HepG2 (cell line): Measurements from ENCODE around the gene CNTD1. TPM values are rescaled to one million over a fixed set of nuclear protein-coding genes. Genes with fewer than 3 reads are reported as not detected.
A peak's percentile ranks its signal among the peaks of the same experiment; 100 is the strongest.

Experiments
- ARNT2 ChIP-seq: sonication (generic); formaldehyde crosslinking; IDR thresholded peaks from 2 replicates; pipeline ENCODE4 v1.8.0; 2022; ENCODE audit warnings: mild to moderate bottlenecking, low read depth, missing genetic modification reagents, moderate library complexity
- BRF2 ChIP-seq: sonication (generic); formaldehyde crosslinking; IDR thresholded peaks from 2 replicates; pipeline ENCODE4 v1.8.1; 2022; ENCODE audit warnings: mild to moderate bottlenecking, missing genetic modification reagents
- MNT ChIP-seq: fragments of 450-650 bp; IDR thresholded peaks from 2 replicates; pipeline ENCODE4 v1.6.1; 2016
- MTA3 ChIP-seq: sonication (generic); formaldehyde crosslinking; IDR thresholded peaks from 2 replicates; pipeline ENCODE4 v1.4.0; 2020; ENCODE audit warnings: missing genetic modification reagents
- NFAT5 ChIP-seq: sonication (generic); formaldehyde crosslinking; IDR thresholded peaks from 2 replicates; pipeline ENCODE4 v1.4.0; 2020; ENCODE audit warnings: missing genetic modification reagents
- NFE2 ChIP-seq: sonication (generic); formaldehyde crosslinking; IDR thresholded peaks from 2 replicates; pipeline ENCODE4 v1.4.0; 2020; ENCODE audit warnings: missing genetic modification reagents
- REXO4 ChIP-seq: sonication (generic); formaldehyde crosslinking; IDR thresholded peaks from 2 replicates; pipeline ENCODE4 v1.8.0; 2022; ENCODE audit warnings: missing genetic modification reagents, mild to moderate bottlenecking, borderline replicate concordance
- SOX5 ChIP-seq: IDR thresholded peaks from 2 replicates; pipeline ENCODE4 v1.6.1; 2016; ENCODE audit warnings: borderline replicate concordance
- ZBTB40 ChIP-seq, 2 experiments: fragments of 450-650 bp in 1 of 2; sonication (generic) in 1 of 2; formaldehyde crosslinking in 1 of 2; IDR thresholded peaks; 2 replicates each; pipeline versions ENCODE4 v1.6.1 to v1.8.0; 2016 to 2022; ENCODE audit warnings: antibody characterized with exemption in 1 of 2, mild to moderate bottlenecking in 1 of 2, missing genetic modification reagents in 1 of 2
- ZNF136 ChIP-seq: sonication (generic); formaldehyde crosslinking; IDR thresholded peaks from 2 replicates; pipeline ENCODE4 v1.8.1; 2022; ENCODE audit warnings: low read depth, mild to moderate bottlenecking, moderate library complexity, missing genetic modification reagents
- polyA plus RNA-seq, 8 experiments: library from polyadenylated mRNA; depleted of rRNA in 3 of 8; stranded (reverse) in 7 of 8; unstranded in 1 of 8; fragments of >200 nt; fragmentation: Illumina TruSeq in 4 of 8; extraction: Trizol in 4 of 8; gene quantifications; 2 replicates each; pipeline versions ENCODE4 v1.2.1 to v1.2.3, GENCODE V29; 2011 to 2016; ENCODE audit warnings: low read depth in 4 of 8, missing spikeins in 1 of 8, mixed read lengths in 1 of 8; ENCODE audit not compliant: insufficient read depth in 1 of 8
- total RNA-seq, 5 experiments: library from RNA; depleted of rRNA; stranded (reverse); fragments of >200 nt; fragmentation: Illumina TruSeq; extraction: Trizol; gene quantifications; 2 replicates each; pipeline ENCODE4 v1.2.3, GENCODE V29; 2016; ENCODE audit warnings: low read depth in 1 of 5

CNTD1 gene
- total and polyA plus RNA-seq, 2 of the 13 experiments (the other 11 are each of a cell fraction or from before 2014, with no cell fraction given) = 0.11 to 0.15 TPM

GRCh38 chr17:42803074-42803883 is 4.6 kb downstream of the CNTD1 start (continued):
- no peak for TF ChIP-seq NFAT5 (CRISPR knock-in tag)
- TF ChIP-seq ARNT2 (CRISPR knock-in tag) = no peak
- TF ChIP-seq ZBTB40 (IDR thresholded peaks at IDR 0.05) = no peak
- no peak for TF ChIP-seq ZBTB40 (CRISPR knock-in tag; IDR thresholded peaks at IDR 0.05)
- TF ChIP-seq ZNF136 (CRISPR knock-in tag) = no peak
- TF ChIP-seq REXO4 (CRISPR knock-in tag) = no peak
- TF ChIP-seq SOX5 = peak; percentile 68
- no peak for TF ChIP-seq MTA3
- no peak for TF ChIP-seq NFE2 (CRISPR knock-in tag)
- no peak for TF ChIP-seq MNT
- TF ChIP-seq BRF2 (CRISPR knock-in tag) = no peak
